T-helper 22 cell (primary cell): ENCODE measurements around the gene AMMECR1.
"Not testable (repeated sequence)": the region's sequence is repeated elsewhere in the genome, so short reads cannot be mapped to it uniquely, and the experiment has no call there.

Experiments used
- DNase-seq: peaks from one replicate; pipeline ENCODE4 v3.0.0-alpha.2; 2020; ENCODE audit warnings: low read depth

The AMMECR1 gene

DNA sequence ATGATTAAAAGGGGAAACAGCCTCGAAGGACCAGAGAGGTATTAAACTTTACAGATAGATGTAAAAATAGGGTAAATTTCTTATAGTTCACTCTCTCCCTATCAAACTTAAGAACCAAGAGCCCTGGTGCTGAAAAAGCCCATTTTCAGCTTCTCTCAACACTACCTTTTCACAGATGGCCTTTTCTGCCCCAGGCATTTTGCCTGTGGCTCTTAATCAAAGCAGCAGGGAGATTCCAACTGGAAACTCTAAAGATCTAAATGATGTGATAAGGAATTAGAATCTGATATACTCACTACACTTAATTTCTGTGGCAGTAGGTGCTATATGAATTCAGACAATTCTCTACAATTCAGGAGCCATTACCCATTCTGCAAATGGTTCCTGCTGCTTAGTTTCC, 60.0 kb downstream of the AMMECR1 start:
- DNase-seq: no peak

DNA sequence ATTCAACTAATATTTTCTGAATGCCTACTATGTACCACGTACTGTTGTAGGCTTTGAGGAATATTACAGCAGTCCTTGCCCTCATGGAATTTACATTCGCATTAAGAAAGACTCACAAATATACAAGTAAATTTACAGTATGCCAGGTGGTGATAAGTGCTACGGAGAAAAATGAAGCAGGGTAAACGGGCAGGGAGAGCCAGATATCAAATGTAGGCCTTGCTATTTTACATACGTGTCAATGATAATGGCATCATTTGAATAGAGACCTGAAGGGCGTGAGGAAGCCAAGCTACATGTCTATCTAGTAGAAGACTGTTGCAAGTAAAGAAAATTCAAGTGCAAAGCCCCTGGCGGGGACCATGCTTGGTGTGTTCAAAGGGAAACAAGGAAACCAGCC, 65.2 kb downstream of the AMMECR1 start:
- no peak for DNase-seq

- no peak for DNase-seq
Observed at GRCh38 chrX:110251961-110252360, 65.9 kb downstream of the AMMECR1 start.

DNA sequence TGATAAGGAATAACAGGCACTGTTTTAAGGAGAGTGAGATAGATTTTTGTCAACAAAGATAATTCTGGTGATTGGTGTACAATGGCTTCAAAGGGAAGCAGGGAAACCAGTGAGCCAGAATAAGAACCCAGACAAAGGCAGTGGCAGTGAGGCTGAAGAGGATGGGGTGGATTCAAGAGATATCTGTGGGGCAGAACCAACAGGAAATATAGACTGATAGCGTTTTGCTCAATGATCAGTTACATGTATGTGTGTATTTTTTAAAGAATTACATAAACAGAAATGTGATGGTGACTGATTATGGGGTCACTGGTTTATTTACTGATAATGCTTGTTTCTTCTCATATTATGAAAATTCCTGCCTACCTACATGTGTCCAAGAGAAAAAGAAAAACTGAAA, 66.4 kb downstream of the AMMECR1 start:
- DNase-seq: no peak

DNA sequence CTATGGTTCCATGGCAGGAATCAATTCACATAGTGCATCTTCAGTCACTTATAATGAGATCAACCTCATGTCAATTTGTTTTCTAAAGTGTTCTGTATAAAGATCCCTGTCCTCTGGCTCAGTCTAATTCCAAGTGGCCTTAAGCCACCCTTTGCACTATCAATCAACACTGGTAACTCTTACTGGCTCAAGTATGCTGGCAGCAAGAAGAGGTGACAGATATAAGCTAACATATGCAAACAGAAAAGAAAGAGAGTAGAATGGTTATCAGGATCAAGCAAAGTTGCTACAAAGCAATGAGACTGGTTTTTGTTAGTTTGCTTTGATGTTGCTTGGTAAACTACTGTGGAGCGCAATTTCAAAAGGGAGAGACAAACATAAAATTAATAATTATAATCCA, 67.0 kb downstream of the AMMECR1 start:
- DNase-seq: no peak

DNA sequence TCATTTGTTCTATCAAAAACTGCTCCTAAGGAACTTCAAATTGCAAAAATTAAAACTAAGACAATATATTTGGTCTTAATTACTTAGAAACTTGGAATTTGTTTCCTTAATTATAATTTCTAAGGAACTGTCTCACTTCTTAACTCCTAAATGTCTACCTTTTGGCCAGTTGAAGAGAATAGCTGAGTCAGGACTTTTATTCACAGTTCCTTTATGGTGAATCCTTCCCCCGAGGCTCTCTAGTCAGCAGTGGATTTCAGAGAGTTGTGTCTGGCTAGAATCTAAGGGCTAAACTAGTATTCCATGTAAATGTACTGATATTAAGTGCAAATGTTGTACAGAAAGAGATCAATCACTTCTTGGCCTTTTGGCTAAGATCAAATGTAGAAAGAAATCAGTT, 69.3 kb downstream of the AMMECR1 start:
- no peak for DNase-seq

GRCh38 chrX:110245011-110245410, 72.9 kb downstream of the AMMECR1 start:
- no peak for DNase-seq

- DNase-seq: no peak
Observed at GRCh38 chrX:110242371-110242770, 75.5 kb downstream of the AMMECR1 start.

DNA sequence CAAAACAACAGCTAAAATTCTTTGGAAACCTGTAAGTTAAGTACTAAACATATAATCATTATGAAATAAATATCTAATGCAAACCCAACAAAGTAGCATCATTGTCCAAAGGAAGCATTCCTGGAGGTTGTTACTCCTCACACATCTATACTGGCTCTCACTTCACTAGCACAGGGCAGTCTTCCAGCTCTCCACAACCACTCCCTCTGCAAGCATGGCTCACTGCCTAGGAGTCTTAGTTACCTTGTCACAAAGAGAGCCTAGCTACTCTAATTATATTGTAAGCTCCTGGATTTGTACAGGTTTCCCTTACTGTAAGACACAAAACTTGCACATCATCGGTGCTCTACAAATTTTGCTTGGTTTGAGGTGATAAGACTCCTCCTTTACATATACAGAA, 76.1 kb downstream of the AMMECR1 start:
- no peak for DNase-seq

DNA sequence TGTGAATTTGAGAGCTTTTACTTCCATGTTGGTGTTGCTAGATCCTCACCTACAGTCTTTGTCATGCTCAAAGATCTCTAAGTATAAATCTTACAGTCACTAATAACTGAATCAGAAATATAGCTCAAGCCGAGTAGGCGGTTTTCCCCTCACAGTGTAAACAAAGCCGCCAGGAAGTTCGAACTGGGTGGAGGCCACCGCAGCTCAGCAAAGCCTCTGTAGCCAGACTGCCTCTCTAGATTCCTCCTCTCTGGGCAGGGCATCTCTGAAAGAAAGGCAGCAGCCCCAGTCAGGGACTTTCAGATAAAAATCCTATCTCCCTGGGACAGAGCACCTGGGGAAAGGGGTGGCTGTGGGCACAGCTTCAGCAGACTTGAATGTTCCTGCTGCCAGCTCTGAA, 79.6 kb downstream of the AMMECR1 start:
- DNase-seq: peak; percentile 30

- DNase-seq: not testable (repeated sequence)
Observed at GRCh38 chrX:110231485-110231884, 86.4 kb downstream of the AMMECR1 start.

GRCh38 chrX:110229497-110230111, 88.3 kb downstream of the AMMECR1 start:
- DNase-seq: peak; percentile 61

- DNase-seq: no peak
Observed at GRCh38 chrX:110228453-110228852, 89.4 kb downstream of the AMMECR1 start.

- no peak for DNase-seq
Observed at GRCh38 chrX:110226931-110227330, 91.0 kb downstream of the AMMECR1 start.

DNA sequence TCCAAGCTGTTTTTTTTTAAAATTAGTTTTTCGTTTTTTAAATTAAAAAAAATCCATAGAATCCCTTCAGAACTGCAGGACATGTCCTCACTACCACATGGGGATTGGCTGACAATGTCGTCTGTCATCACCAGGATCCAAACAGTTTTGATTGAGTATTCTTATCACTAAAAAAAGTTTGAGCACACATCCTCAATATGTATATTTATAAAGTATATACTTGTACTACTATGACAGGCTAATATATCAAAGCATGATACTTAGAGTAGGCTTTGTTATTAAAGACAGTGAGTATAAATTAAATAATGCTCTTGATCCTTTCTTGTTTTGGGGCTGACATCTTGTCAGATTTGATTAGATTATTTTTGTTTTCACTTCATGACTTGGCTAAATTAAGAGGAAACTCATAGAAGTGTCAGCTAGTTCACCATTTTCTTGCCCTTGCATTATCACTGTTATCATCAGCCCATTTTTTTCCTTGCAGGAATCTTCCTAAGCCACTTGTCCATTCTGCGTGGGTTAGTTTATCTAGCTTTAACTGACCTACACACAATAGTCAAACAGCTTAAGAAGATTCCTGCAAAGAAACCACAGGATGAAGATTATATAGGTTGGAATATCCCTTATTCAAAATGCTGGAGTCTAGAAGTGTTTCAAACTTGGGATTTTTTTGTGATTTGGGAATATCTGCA, 92.8 kb downstream of the AMMECR1 start:
- DNase-seq: no peak

- no peak for DNase-seq
Observed at GRCh38 chrX:110222497-110223257, 95.2 kb downstream of the AMMECR1 start.

GRCh38 chrX:110219920-110220319, 98.0 kb downstream of the AMMECR1 start:
- no peak for DNase-seq

DNA sequence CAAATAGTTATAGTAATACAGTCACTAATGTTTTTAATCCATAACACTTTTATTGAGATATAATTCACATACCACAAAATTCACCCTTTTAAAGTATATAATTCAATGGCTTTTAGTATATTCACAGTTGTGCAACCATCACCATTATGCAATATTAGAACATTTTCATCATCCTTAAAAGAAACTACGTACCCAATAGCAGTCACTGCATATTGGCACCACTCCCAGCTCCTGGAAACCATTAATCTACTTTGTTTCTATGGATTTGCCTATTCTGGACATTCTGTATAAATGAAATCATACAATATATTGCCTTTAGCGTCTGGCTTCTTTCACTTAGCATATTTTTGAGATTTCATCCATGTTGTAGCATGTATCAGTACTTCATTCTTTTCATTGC, 99.3 kb downstream of the AMMECR1 start:
- no peak for DNase-seq

DNA sequence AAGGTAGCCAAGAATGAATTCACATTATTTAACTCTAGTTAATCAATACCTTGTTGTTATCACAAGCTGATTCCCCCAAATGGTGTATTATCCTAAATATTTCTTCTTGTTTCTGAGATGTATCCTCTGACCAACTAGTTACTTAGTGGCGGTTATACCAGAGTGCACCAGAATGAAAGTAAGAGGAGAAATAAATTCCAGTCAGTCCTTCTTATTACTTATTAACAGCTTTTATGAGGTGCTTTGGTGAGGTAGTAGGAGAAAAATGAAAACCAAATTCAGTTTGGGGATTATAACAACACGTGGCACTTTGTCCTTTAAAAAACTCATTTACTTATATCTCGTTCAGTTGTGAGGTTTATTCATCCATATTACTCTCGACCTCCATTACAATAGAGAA, 101.9 kb downstream of the AMMECR1 start:
- DNase-seq: no peak

- no peak for DNase-seq
Observed at GRCh38 chrX:110215411-110215810, 102.5 kb downstream of the AMMECR1 start.

- no peak for DNase-seq
Observed at GRCh38 chrX:110214684-110215083, 103.2 kb downstream of the AMMECR1 start.

GRCh38 chrX:110213183-110213582, 104.7 kb downstream of the AMMECR1 start:
- no peak for DNase-seq

DNA sequence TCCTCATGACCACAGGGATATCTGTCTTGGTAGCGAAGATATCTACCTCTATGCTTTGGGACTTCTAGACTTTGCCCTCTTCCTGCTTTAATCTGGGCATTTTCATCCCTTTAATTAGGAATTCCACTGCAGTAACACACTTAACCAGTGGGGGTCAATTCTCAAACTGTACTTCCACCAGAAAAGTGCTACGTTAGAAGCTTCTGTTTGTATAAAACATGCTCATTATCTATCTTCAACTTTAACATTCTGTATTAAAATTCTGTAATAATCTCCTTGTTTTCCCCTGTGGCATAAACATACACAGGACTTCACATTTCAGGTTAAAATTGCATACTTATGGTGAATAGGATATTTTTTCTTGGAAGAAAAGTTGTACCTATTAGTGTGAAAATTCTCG, 105.6 kb downstream of the AMMECR1 start:
- no peak for DNase-seq
